Spinal cord (tissue), 10 donors: ENCODE measurements around the gene SLC8A1. TPM values are rescaled to one million over a fixed set of nuclear protein-coding genes. Genes with fewer than 3 reads are reported as not detected.
A peak's percentile ranks its signal among the peaks of the same experiment; 100 is the strongest.

ENCODE experiments used
- DNase-seq, 6 donors: peaks; one replicate each; pipeline versions ENCODE4 v3.0.0 to v3.0.0-alpha.2; 2013 to 2015; ENCODE audit warnings: low spot score in 6 of 6, low read depth in 4 of 6
- H3K27ac ChIP-seq: one replicate; pipeline ENCODE4 v1.5.1; 2013; ENCODE audit warnings: low read depth, low read length, control low read depth
- H3K27me3 ChIP-seq: one replicate; pipeline ENCODE4 v1.6.1; 2013; ENCODE audit warnings: low read length; ENCODE audit not compliant: control insufficient read depth, insufficient read depth
- H3K36me3 ChIP-seq: one replicate; pipeline ENCODE4 v1.6.1; 2013; ENCODE audit warnings: low read length; ENCODE audit not compliant: control insufficient read depth, insufficient read depth
- H3K4me1 ChIP-seq: one replicate; pipeline ENCODE4 v1.6.1; 2013; ENCODE audit warnings: low read length; ENCODE audit not compliant: control insufficient read depth, insufficient read depth
- H3K4me3 ChIP-seq: one replicate; pipeline ENCODE4 v1.5.1; 2013; ENCODE audit warnings: low read depth, low read length, control low read depth
- H3K9me3 ChIP-seq: one replicate; pipeline ENCODE4 v1.6.1; 2013; ENCODE audit warnings: low read length; ENCODE audit not compliant: control insufficient read depth, insufficient read depth
- WGBS: methylation state at CpG from one replicate; pipeline ENCODE4 v1.1.5; 2013; ENCODE audit warnings: missing lambda C conversion rate; ENCODE audit not compliant: insufficient coverage; 5-methylcytosine and 5-hydroxymethylcytosine counted together
- polyA plus RNA-seq, 2 donors: library from polyadenylated mRNA; unstranded; fragments of 120-200 nt; gene quantifications; one replicate each; pipeline ENCODE4 v1.2.1, GENCODE V29; 2013; ENCODE audit not compliant: insufficient read length in 2 of 2
- total RNA-seq, 2 donors: library from RNA; depleted of rRNA in 1 of 2; stranded (reverse); fragments of 120-200 nt in 1 of 2; fragments of >200 nt in 1 of 2; gene quantifications; one replicate each; pipeline versions ENCODE4 v1.2.3 to v1.2.4, GENCODE V29; 2013 to 2014
- donor health status: healthy.

The SLC8A1 gene
- total and polyA plus RNA-seq, 4 donors, result 21.9 to 137 (median 56.3) TPM

DNA sequence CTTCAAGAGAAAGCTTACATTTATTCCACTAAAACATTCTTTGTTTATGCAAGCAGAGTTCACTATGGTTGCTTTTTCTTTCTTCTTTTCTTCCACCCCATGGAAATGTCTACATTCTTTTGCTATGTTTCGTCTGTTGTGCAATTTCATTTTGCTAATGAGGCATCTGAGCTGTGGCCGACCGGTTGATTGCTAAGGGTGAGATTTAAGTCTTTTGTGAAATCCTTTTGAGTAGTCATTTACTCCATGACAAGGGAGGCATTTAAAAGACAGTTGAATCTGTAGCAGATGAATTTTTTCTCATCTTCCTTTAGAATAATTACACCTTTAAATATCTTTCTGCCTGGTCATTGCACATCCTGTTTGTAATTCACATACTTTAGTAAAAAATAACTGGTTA, 348.7 kb downstream of the SLC8A1 start:
- Histone ChIP-seq H3K4me1 (no peaks in the 10 kb centered on the region), H3K4me3 (no peak overlapping the region), H3K27me3 (no peaks in the 10 kb centered on the region), H3K9me3 (no peaks in the 10 kb centered on the region), H3K27ac (no peak overlapping the region), H3K36me3 (no peaks in the 10 kb centered on the region)
- WGBS, result no CpG with 5 or more reads among the region's 3 CpGs
- DNase-seq, result peak in 1 of 6 donors; percentile 77

GRCh38 chr2:40102447-40102846, 349.4 kb downstream of the SLC8A1 start:
- no peak overlapping the region for H3K27ac ChIP-seq
- WGBS, result 79% methylated on average over 2 of the region's 6 CpGs
- H3K36me3 ChIP-seq, result no peaks in the 10 kb centered on the region
- H3K4me1 ChIP-seq, result no peaks in the 10 kb centered on the region
- no peaks in the 10 kb centered on the region for H3K27me3 ChIP-seq
- H3K4me3 ChIP-seq, result no peak overlapping the region
- H3K9me3 ChIP-seq, result no peaks in the 10 kb centered on the region
- DNase-seq, result no peak

DNA sequence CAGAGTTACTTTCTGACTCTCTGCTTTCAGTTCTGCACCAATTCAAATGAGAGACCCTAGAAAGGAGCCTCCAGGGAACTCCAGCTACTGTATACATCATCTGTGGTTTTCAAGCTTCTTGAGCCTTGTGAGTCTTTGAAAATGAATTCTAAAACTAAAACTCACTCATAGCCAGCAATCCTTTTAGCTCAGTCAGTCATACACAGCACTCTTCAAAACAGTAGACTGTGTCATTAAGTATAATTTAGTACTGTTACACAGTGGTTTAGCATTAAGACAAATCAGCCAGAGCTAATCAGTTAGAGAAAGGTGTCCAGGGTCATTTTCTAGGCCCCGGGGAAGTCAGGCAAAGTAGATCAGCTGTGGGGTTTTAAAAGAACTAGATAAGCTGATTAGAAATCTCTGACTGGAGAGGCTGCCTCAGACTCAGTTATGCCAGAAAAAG, 350.7 kb downstream of the SLC8A1 start:
- Histone ChIP-seq H3K36me3 (no peaks in the 10 kb centered on the region), H3K9me3 (no peaks in the 10 kb centered on the region), H3K4me1 (no peaks in the 10 kb centered on the region), H3K27ac (no peak overlapping the region), H3K27me3 (no peaks in the 10 kb centered on the region), H3K4me3 (no peak overlapping the region)
- 13% methylated on average over 1 of the region's 1 CpG for WGBS
- peak in 1 of 6 donors; percentile 72 for DNase-seq

DNA sequence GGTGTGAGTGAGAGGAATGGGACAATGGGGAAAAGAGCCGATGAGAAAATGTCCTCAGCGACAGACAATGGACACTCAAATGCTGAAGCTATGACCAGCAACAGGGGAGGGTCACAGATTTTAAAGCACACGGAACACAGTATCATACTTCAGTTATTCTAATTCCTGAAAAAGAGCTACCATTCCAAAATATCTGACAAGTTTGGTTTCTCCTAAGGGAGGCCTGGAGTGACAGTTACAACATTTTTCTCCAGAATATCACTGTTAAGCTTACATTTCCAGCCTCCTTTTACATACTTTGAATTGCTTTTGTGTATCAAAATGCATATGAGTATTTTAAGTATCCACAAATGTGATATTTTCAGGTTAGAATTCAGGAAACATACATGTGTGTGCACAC, 351.2 kb downstream of the SLC8A1 start:
- Histone ChIP-seq H3K4me1 (no peaks in the 10 kb centered on the region), H3K27me3 (no peaks in the 10 kb centered on the region), H3K36me3 (no peaks in the 10 kb centered on the region), H3K4me3 (no peak overlapping the region), H3K9me3 (no peaks in the 10 kb centered on the region), H3K27ac (no peak overlapping the region)
- no peak for DNase-seq
- 75% methylated on average over 2 of the region's 3 CpGs for WGBS

GRCh38 chr2:40098786-40099470, 353.0 kb downstream of the SLC8A1 start:
- no peaks in the 10 kb centered on the region for H3K4me1 ChIP-seq
- no peak overlapping the region for H3K4me3 ChIP-seq
- H3K27ac ChIP-seq, result no peak overlapping the region
- DNase-seq, result no peak
- no peaks in the 10 kb centered on the region for H3K27me3 ChIP-seq
- WGBS, result no CpG with 5 or more reads among the region's 9 CpGs
- H3K36me3 ChIP-seq, result no peaks in the 10 kb centered on the region
- no peaks in the 10 kb centered on the region for H3K9me3 ChIP-seq

GRCh38 chr2:40097691-40098385, 354.1 kb downstream of the SLC8A1 start:
- no peaks in the 10 kb centered on the region for H3K4me1 ChIP-seq
- DNase-seq, result no peak
- H3K27ac ChIP-seq, result no peak overlapping the region

DNA sequence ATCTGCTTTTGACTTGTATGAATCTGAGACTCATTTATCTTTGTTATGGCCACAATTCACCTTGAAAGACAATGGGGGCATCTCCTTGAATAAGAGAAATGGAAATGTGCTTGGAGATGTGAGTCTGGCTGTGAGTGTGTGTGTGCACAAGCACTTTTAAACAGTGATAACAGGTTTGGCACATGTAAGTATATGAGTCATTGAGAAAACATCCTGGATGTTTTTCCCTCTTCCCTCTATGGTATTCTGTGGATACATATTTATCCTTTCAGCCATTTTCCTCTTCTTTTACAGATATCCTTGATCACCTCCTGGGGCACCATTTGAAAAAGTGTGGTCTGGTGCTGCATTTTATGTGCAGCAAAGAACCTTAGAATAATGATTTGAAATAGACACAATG, 355.5 kb downstream of the SLC8A1 start:
- no peak for DNase-seq
- no peaks in the 10 kb centered on the region for H3K36me3 ChIP-seq
- H3K27ac ChIP-seq, result no peak overlapping the region
- no peaks in the 10 kb centered on the region for H3K9me3 ChIP-seq
- H3K4me3 ChIP-seq, result no peak overlapping the region
- H3K27me3 ChIP-seq, result no peaks in the 10 kb centered on the region
- H3K4me1 ChIP-seq, result no peaks in the 10 kb centered on the region

More at GRCh38 chr2:40097691-40098385, 354.1 kb downstream of the SLC8A1 start:
- Histone ChIP-seq H3K27me3 (no peaks in the 10 kb centered on the region), H3K9me3 (no peaks in the 10 kb centered on the region), H3K4me3 (no peak overlapping the region), H3K36me3 (no peaks in the 10 kb centered on the region)
- WGBS, result no CpG with 5 or more reads among the region's 2 CpGs

DNA sequence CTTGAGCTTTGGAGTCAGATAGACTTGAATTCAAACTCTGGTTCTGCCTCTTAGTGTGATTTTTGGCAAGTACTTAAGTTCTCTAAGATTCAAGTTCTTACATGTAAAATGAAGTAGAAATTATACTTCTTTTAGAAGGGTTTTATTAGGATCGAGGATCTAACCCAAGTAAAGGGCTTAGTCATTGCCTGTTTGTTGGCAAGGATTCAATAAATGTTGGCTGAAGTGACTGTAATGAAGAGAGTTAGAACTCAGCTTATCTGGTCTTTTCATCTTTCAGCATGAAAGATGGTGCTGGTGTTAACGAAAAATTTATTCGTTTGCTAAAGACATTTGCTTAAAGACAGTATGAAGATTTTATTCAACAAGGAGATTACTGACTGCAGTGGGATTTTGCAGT, 356.9 kb downstream of the SLC8A1 start:
- peak in 1 of 6 donors; percentile 54 for DNase-seq
- 65% methylated on average over 3 of the region's 3 CpGs for WGBS

GRCh38 chr2:40094451-40094850, 357.4 kb downstream of the SLC8A1 start:
- H3K27me3 ChIP-seq, result no peaks in the 10 kb centered on the region
- no peak overlapping the region for H3K4me3 ChIP-seq
- no peaks in the 10 kb centered on the region for H3K36me3 ChIP-seq
- no peak overlapping the region for H3K27ac ChIP-seq
- no CpG with 5 or more reads among the region's 1 CpG for WGBS
- H3K4me1 ChIP-seq, result no peaks in the 10 kb centered on the region
- H3K9me3 ChIP-seq, result no peaks in the 10 kb centered on the region
- no peak for DNase-seq

More for the DNA sequence above, 356.9 kb downstream of the SLC8A1 start:
- no peak overlapping the region for H3K27ac ChIP-seq
- H3K27me3 ChIP-seq, result no peaks in the 10 kb centered on the region
- H3K9me3 ChIP-seq, result no peaks in the 10 kb centered on the region
- H3K4me3 ChIP-seq, result no peak overlapping the region
- no peaks in the 10 kb centered on the region for H3K4me1 ChIP-seq
- no peaks in the 10 kb centered on the region for H3K36me3 ChIP-seq
